Amygdala (tissue), 56 donors: Measurements from ENCODE around the gene FER.
"Not testable (repeated sequence)": the region's sequence is repeated elsewhere in the genome, so short reads cannot be mapped to it uniquely, and the experiment has no call there.

Experiments
- DNase-seq, 56 donors: peaks; one replicate each; lab custom pipeline; 2025; lab: John Stamatoyannopoulos, UW

The FER gene

GRCh38 chr5:108867656-108868055, 120.0 kb downstream of the FER start:
- no peak for DNase-seq

GRCh38 chr5:108869066-108869465, 121.4 kb downstream of the FER start:
- no peak for DNase-seq

- DNase-seq: no peak
Observed at GRCh38 chr5:108876451-108876850, 128.8 kb downstream of the FER start.

GRCh38 chr5:108878756-108879155, 131.1 kb downstream of the FER start:
- DNase-seq: no peak

GRCh38 chr5:108881133-108881532, 133.4 kb downstream of the FER start:
- no peak for DNase-seq

- no peak for DNase-seq
Observed at GRCh38 chr5:108884736-108885135, 137.0 kb downstream of the FER start.

GRCh38 chr5:108898257-108898656, 150.6 kb downstream of the FER start:
- DNase-seq: no peak

GRCh38 chr5:108898707-108899106, 151.0 kb downstream of the FER start:
- no peak for DNase-seq

- not testable (repeated sequence) for DNase-seq
Observed at GRCh38 chr5:108899244-108899643, 151.5 kb downstream of the FER start.

GRCh38 chr5:108900668-108901067, 153.0 kb downstream of the FER start:
- no peak for DNase-seq

- DNase-seq: no peak
Observed at GRCh38 chr5:108905805-108906204, 158.1 kb downstream of the FER start.

GRCh38 chr5:108910627-108911026, 162.9 kb downstream of the FER start:
- DNase-seq: no peak

- DNase-seq: no peak
Observed at GRCh38 chr5:108911055-108911454, 163.4 kb downstream of the FER start.

GRCh38 chr5:108917596-108917995, 169.9 kb downstream of the FER start:
- no peak for DNase-seq

GRCh38 chr5:108919591-108920326, 172.1 kb downstream of the FER start:
- DNase-seq: no peak

GRCh38 chr5:108924457-108924961, 176.8 kb downstream of the FER start:
- no peak for DNase-seq

- DNase-seq: no peak
Observed at GRCh38 chr5:108925073-108925472, 177.4 kb downstream of the FER start.

- no peak for DNase-seq
Observed at GRCh38 chr5:108930107-108930506, 182.4 kb downstream of the FER start.

GRCh38 chr5:108935611-108936010, 187.9 kb downstream of the FER start:
- DNase-seq: no peak

- no peak for DNase-seq
Observed at GRCh38 chr5:108937221-108937620, 189.5 kb downstream of the FER start.

- DNase-seq: no peak
Observed at GRCh38 chr5:108940506-108940905, 192.8 kb downstream of the FER start.

GRCh38 chr5:108941746-108942145, 194.0 kb downstream of the FER start:
- no peak for DNase-seq

- no peak for DNase-seq
Observed at GRCh38 chr5:108942701-108943100, 195.0 kb downstream of the FER start.
